ENCODE results near the gene MS4A13. TPM values are rescaled to one million over a fixed set of nuclear protein-coding genes. Genes with fewer than 3 reads are reported as not detected.
"Not testable (repeated sequence)": the region's sequence is repeated elsewhere in the genome, so short reads cannot be mapped to it uniquely, and the experiment has no call there.

Gene MS4A13
- total RNA-seq, 1 donor from 2014 or later, result not detected

DNA sequence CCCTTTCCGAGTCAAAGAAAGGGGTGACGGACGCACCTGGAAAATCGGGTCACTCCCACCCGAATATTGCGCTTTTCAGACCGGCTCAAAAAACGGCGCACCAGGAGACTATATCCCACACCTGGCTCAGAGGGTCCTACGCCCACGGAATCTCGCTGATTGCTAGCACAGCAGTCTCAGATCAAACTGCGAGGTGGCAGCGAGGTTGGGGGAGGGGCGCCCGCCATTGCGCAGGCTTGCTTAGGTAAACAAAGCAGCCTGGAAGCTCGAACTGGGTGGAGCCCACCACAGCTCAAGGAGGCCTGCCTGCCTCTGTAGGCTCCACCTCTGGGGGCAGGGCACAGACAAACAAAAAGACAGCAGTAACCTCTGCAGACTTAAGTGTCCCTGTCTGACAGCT is 17.2 kb downstream of the MS4A13 start:
- not testable (repeated sequence) for DNase-seq

- DNase-seq, result not testable (repeated sequence)
Observed at GRCh38 chr11:60538627-60539026, 23.4 kb downstream of the MS4A13 start.

- no peak for DNase-seq
Observed at GRCh38 chr11:60544077-60544476, 28.9 kb downstream of the MS4A13 start.

DNA sequence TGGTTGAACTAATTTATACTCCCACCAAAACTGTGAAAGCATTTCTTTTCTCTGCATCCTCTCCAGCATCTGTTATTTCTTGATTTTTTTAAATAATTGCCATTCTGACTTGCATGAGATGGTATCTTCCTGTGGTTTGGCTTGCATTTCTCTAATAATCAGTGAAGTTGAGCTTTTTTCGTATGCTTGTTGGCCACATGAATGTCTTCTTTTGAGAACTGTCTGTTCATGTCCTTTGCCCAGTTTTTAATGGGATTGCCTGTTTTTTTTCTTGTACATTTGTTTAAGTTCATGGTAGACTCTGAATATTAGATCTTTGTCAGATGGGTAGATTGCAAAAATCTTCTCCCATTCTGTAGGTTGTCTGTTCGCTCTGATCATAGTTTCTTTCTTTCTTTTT is 46.1 kb downstream of the MS4A13 start:
- no peak for DNase-seq

DNA sequence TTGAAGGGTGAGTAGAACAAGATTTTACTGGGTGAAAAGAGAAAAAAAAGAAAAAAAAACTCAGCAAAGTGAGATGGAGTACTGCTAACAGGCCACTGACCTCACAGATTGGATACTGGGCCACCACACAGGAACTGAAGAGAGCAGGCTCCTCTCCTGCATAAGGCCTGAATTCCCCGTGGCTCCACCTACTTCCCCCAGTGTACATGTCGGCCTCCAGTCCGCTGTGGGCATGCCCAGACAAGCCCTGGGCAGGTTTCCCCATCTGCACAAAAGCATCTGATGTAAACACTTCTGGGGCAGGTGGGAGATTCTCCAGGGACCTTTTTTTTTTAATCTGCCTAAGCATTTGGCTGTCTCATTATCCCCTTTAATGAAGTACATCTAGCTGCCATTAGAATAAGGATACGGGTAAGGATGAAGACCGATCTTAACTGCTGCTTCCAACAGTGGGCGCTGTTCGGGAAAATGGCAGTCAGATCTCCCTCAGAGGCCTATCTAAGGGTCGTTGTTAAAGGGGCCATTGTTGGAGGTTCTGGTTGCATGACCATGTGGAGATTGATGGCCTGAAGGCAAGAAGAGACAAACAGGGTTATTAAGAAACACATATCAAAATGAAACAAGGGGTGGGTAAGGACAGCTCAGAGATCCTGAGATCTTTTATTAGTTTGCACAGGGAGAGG is 48.5 kb downstream of the MS4A13 start:
- peak; percentile 7 for DNase-seq

DNA sequence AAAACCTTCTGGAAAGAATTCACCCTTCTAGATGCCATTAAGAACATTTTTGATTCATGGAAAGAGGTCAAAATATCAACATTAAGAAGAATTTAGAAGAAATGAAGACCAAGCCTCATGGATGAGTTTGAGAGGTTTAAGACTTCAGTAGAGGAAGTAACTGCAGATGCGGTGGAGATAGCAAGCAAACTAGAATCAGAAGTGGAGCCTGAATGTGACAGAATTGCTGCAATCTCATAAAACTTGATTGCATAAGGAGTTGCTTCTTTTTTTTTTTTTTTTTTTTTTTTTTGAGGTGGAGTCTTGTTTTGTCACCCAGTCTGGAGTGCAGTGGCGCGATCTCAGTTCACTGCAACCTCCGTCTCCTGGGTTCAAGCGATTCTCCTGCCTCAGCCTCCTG is 51.6 kb downstream of the MS4A13 start:
- DNase-seq, result no peak

DNA sequence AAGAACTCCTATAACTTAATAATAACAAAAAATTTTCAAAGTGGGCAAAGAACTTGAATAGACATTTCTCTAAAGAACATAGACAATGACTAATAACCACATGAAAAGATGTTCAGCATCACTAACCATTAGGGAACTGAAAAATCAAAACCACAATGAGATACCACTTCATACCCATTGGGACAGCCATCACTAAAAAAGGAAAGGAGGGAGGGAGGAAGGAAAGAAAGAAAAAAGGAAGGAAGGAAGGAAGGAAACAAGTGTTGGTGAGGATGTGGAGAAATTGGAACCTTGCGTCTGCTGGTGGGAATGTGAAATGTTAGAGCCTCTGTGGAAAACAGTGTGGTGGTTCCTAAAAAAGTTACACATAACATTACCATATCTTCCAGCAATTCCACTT is 55.8 kb downstream of the MS4A13 start:
- no peak for DNase-seq

- DNase-seq, result no peak
Observed at GRCh38 chr11:60589611-60590010, 74.4 kb downstream of the MS4A13 start.

Other genes starting within 250 kb of the MS4A13 start
- gene MS4A4A, start 234.7 kb upstream of the MS4A13 start, total RNA-seq, result not detected in 2 replicates
- gene MS4A6E, start 188.1 kb upstream of the MS4A13 start, total RNA-seq, result not detected in 2 replicates
- gene MS4A7, start 136.9 kb upstream of the MS4A13 start, total RNA-seq, result not detected in 2 replicates
- gene MS4A14, start 118.9 kb upstream of the MS4A13 start, total RNA-seq, result not detected in 2 replicates
- not detected in 2 replicates for gene MS4A5, start 85.8 kb upstream of the MS4A13 start, total RNA-seq
- gene MS4A1, start 59.5 kb upstream of the MS4A13 start, total RNA-seq, result not detected in 2 replicates
- not detected in 2 replicates for gene MS4A12, start 22.6 kb upstream of the MS4A13 start, total RNA-seq
- gene MS4A8, start 184.2 kb downstream of the MS4A13 start, total RNA-seq, result not detected in 2 replicates
- gene MS4A18, start 209.3 kb downstream of the MS4A13 start, total RNA-seq, result not detected in 2 replicates
- not detected in 2 replicates for gene MS4A15, start 241.5 kb downstream of the MS4A13 start, total RNA-seq

Measured in dermis blood vessel endothelial cell (primary cell).